Activated CD4-positive, alpha-beta T cell treated with anti-CD3 and anti-CD28 coated beads, Interleukin-2, amount 50 U/mL, for 48 hours (primary cell): ENCODE data around the gene GID8.

Source experiments
- DNase-seq, 2 experiments: peaks; one replicate each; pipeline ENCODE4 v3.0.0-alpha.2; 2020

GID8 gene

DNA sequence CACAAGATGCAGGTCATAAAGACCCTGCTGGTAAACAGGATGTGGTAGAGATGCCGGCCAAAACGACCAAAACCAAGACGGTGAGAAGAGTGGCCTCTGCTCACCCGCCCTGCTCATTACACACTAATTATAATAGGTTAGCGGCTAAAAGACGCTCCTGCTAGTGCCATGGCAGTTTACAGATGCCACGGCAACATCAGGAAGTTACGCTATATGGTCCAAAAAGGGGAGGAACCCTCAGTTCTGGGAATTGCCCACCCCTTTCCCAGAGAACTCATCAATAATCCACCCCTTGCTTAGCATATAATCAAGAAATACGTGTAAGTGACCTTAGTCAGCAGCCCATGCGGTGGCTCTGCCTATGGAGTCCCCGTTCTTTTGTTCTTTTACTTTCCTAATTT lies 51.3 kb downstream of the GID8 start:
- peak in 1 of 2 experiments; percentile 30 for DNase-seq

DNA sequence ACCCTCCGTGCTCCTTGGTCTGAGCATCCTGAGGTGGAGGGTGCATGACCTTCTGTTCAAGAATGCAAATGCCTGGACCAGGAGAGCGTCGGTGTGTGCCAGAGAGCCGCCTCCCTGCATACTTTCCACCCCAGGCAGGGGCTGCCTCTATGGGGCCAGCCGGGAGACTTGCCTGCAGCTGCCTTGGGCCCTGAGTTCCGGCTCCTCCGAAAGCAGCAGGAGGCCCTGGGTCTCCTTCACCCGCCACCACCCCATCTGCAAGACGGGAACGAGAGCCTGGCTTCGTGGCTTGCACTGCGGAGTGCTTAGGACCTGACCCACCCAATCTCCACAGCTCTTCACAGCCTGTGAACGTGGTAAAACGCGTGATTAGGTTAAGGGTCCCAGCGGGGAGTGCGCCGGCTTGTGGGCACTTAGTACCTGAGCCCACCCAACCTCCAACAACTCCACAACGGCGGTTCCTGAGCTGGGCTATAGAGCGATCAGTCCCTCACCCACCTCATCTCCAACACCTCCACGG lies 52.4 kb downstream of the GID8 start:
- no peak for DNase-seq

DNA sequence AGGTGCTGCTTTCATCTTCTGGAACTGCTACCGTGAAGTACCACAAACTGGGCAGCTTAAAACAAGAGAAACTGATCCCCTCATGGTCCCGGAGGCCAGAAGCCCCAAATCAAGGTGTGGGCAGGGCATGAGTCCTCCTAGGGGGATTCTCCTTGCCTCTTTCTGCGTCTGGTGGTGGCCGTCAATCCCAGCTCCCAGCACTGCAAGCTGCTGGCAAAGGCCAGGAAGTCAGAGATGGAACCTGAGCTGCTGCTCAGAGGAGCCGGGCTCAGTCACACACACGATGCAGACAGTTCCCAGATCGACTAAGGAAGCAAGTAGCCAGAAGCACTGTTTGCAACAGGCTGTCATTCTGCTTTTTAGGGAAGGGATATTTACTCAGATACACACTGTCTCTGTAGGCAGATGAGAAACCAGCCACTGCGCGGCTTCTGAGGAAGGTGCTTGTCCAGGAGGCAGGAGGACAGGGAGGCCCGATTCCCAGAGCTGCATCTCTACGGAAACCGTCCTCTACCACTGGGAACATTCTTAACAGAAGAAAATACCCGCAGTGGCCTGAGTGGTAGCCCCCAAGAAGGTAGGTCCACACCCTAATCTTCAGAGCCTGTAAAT lies 53.4 kb downstream of the GID8 start:
- no peak for DNase-seq

DNA sequence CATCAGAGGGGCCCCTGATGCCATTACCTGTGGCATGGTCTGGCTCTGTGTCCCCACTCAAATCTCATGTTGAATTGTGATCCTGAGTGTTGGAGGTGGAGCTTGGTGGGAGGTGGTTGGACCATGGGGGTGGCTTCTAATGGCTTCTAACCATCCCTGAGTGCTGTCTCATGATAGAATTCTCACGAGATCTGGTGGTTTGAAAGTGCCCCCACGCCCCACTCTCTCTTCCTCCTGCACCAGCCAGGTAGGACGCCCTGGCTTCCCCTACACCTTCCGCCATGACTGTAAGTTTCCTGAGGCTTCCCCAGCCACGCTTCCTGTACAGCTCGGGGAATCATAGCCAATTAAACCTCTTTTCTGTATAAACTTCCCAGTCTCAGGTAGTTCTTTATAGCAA lies 53.9 kb downstream of the GID8 start:
- no peak for DNase-seq

DNA sequence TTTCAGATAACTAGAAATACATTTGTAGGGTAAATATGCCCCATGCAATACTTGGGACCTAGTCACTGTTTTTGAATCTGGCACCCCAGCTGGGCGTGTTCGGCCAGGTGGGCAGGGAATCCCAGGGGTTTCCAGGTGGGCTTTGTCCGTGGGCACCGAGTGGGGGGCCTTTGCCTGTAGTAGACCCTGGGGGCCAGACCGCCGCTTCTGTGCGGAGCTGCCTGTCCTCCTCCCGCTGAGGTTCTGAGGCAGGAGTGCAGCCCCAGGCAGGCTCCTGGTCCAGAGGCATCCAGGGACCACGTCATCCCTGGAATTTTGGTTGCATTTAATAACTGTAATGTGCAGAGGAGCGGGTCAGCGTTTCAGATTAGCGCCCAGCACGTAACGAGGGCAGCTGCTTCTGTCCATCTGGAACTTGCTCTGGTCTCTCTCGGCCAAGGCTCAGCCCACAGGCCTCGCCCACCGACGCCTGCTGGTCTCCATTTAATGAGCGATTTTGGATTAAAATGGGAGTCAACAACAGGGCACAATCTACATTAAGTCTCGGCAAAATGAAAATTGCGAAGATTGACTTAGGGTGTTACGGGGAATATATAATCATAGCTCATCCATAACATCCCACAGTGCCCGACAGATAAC lies 56.0 kb downstream of the GID8 start:
- no peak for DNase-seq

DNA sequence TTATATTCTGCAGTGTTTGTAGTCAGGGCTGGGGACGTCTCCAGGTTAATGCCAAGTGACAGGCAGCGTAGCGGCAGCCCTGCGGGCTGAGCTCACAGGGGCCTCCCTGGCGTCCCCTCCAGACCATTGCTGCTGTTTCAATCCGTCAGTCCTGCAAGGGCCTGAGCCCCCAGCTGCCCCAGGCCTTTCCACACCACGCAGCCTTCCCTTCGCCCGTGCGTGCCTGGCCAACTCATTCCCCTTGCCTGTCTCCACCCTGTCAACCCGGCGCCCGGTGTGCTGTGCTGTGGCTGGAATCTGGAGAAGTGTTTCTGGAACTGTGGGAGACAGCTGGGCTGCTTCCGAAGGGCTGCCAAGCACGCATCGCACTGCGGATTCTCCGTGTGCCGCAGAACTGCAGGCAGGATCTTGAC lies 56.9 kb downstream of the GID8 start:
- DNase-seq, result no peak

DNA sequence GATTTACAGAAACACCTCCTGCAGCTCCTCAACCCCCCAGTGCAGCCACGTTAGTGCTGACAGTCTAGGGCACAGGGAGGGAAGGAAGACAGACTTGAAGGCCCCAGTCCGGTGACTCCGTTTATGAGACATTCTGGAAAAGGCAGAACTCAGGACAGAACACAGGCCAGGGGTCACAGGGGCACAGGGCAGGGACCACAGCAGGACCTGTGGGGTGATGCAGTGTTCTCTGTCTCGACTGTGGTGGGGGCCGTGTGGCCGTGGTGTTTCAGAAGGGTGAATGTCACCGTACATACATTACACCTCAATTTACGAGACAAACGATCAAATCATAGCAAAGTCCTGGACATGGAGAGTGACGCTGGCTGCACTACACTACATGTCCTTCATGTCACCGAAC lies 57.5 kb downstream of the GID8 start:
- no peak for DNase-seq

DNA sequence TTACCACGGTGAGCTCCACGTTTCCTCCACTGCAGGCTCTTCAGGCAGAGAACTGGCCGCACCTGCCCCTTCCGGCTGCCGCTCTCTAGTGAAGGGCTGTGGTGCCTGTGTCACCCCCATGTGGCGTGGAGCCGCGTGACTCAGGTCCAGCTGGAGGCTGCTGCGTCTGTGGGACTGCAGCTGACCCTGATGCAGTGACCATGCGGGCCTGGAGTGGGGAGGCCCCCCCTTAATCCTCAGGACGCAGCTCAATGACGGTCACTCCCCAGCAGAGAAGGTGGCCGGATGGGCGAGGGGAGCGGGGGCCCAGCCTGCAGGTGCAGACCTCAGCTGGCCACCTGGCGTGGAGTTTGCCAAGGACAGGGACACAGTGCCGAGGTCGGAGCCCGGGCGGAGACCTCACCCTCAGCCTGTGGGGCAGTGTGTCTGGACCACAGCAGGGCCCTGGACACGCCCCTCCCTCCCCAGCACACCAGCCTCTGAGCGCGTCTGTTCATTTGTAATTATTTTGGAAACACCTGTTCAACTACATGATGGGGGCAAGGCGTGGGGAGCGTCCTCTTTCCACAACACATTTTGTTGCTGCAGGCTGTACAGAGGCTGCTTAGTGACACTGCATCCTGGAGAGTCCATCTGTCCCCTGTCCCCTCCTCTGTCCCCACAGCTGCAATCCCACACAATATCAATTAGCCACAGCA lies 58.1 kb downstream of the GID8 start:
- no peak for DNase-seq

DNA sequence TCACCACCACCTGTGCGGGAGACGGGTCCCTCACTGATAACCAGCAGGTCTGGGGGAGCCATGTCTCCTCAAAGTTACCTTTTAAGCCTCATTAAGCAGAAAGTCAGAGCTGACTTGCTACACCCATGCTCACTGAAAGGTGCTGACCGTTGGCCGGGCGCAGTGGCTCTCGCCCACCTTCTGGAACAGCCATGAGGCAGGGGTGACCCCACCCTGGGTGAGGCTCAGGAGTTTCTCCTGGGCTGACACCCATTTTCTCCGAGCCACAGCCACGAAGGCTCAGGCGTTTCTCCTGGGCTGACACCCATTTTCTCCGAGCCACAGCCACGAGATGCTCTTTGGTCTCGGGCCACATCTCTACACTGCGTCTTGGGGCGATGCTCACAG lies 58.6 kb downstream of the GID8 start:
- DNase-seq, result no peak

DNA sequence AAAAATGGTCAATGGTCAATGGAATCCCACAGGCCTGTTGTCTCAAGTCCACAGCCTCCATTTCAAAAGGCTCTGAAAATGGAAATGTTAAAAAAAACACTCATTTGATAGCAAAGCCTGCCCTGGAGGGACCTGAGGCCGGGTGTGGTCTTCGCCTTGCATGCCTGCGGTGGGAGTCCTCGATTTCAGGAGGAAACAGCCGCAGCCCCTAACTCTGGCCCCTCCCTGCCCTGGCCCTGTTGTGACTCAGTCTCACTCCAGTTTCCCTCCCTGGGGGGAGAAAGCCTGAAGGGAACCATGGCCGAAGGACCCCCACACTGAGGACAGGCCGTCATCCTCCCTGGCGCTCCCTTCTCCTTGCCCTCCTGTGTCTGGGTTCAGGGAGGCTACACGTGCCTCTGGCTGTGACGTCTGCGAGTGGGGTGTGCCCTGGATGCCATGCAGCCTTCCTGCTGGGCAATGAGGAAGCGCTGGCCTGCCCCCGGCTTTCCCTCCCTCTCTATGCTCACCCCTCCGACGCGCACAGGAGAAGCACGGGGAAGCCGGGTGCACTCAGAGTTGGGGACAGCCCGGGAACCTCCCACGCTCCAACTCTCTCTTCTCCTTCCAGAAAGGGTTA lies 59.6 kb downstream of the GID8 start:
- no peak for DNase-seq
